Karpas-422 (cell line): Measurements from ENCODE around the gene PIGM. TPM values are rescaled to one million over a fixed set of nuclear protein-coding genes. Genes with fewer than 3 reads are reported as not detected.

Source experiments
- DNase-seq: peaks from one replicate; pipeline ENCODE4 v3.0.0-alpha.2; 2015
- H2AFZ ChIP-seq: fragments of 200-600 bp; sonication (generic); 2 replicates; pipeline ENCODE4 v1.6.1; 2014; ENCODE audit warnings: antibody characterized with exemption, low read length, mixed read lengths
- H3K27ac ChIP-seq: fragments of 200-600 bp; sonication (generic); 2 replicates; pipeline ENCODE4 v1.5.1; 2014; ENCODE audit warnings: mild to moderate bottlenecking, low read length, moderate library complexity
- H3K27me3 ChIP-seq: fragments of 200-600 bp; sonication (generic); 2 replicates; pipeline ENCODE4 v1.6.1; 2014; ENCODE audit warnings: low read length, mixed read lengths
- H3K36me3 ChIP-seq: fragments of 200-600 bp; sonication (generic); 2 replicates; pipeline ENCODE4 v1.6.1; 2014; ENCODE audit warnings: low read length, mixed read lengths; ENCODE audit not compliant: insufficient read depth
- H3K4me1 ChIP-seq: fragments of 200-600 bp; sonication (generic); 2 replicates; pipeline ENCODE4 v1.6.1; 2014; ENCODE audit warnings: mild to moderate bottlenecking, low read length, mixed read lengths
- H3K4me2 ChIP-seq: fragments of 200-600 bp; sonication (generic); 2 replicates; pipeline ENCODE4 v1.6.1; 2014; ENCODE audit warnings: low read length, low read depth, mild to moderate bottlenecking; ENCODE audit not compliant: poor library complexity, severe bottlenecking
- H3K4me3 ChIP-seq: fragments of 200-600 bp; sonication (generic); 2 replicates; pipeline ENCODE4 v1.5.1; 2014; ENCODE audit warnings: mild to moderate bottlenecking, antibody characterized with exemption, low read length, mixed read lengths
- H3K79me2 ChIP-seq: fragments of 200-600 bp; sonication (generic); 2 replicates; pipeline ENCODE4 v1.6.1; 2014; ENCODE audit warnings: mild to moderate bottlenecking, low read length, mixed read lengths
- H3K9ac ChIP-seq: fragments of 200-600 bp; sonication (generic); 2 replicates; pipeline ENCODE4 v1.6.0; 2014; ENCODE audit warnings: low read length
- H3K9me2 ChIP-seq: fragments of 200-600 bp; sonication (generic), shearing (Covaris generic); replicated peaks from 2 replicates; pipeline ENCODE4 v1.6.0; 2014; ENCODE audit warnings: mild to moderate bottlenecking, low read length, moderate library complexity; ENCODE audit not compliant: insufficient read depth
- H3K9me3 ChIP-seq: fragments of 300-700, 200-600 bp; sonication (generic); 2 replicates; pipeline ENCODE4 v1.6.1; 2014; ENCODE audit warnings: low read length, mixed read lengths
- H4K20me1 ChIP-seq: fragments of 200-600 bp; sonication (generic); 2 replicates; pipeline ENCODE4 v1.6.1; 2014; ENCODE audit warnings: mild to moderate bottlenecking, antibody characterized with exemption, low read length, low read depth; ENCODE audit not compliant: insufficient read depth
- total RNA-seq: library from RNA; depleted of rRNA; stranded (reverse); fragments of >200 nt; shearing (Covaris generic); gene quantifications from 2 replicates; pipeline ENCODE4 v1.2.3, GENCODE V29; 2014; ENCODE audit warnings: low replicate concordance; rRNA removed

The PIGM gene
- 3.2 and 6.3 TPM in 2 replicates for total RNA-seq

- Histone ChIP-seq H3K79me2 (0 out of 2 replicates have a peak, but pooled peaks cover 7% of the 10 kb centered on the region), H3K27me3 (no peaks in the 10 kb centered on the region), H3K9ac (peak within 1 kb of the TSS; percentile 73), H3K27ac (no peak within 1 kb of the TSS), H3K36me3 (no peaks in the 10 kb centered on the region), H3K9me3 (no peaks in the 10 kb centered on the region), H4K20me1 (no peaks in the 10 kb centered on the region; the same call in 1 of the 2 replicates), H3K4me1 (peaks cover 20% of the 10 kb centered on the region), H3K4me2 (peak within 1 kb of the TSS; percentile 89), H2AFZ (peak within 1 kb of the TSS; percentile 27), H3K4me3 (peak within 1 kb of the TSS; percentile 71), H3K9me2 (no peaks in the 10 kb centered on the region)
- DNase-seq, result peak; percentile 98
Observed at GRCh38 chr1:160031365-160032164, at the start of gene PIGM. TSS of gene PIGM (minus strand) at chr1:160031990. CDS start at chr1:160031739, 251 bp downstream.

DNA sequence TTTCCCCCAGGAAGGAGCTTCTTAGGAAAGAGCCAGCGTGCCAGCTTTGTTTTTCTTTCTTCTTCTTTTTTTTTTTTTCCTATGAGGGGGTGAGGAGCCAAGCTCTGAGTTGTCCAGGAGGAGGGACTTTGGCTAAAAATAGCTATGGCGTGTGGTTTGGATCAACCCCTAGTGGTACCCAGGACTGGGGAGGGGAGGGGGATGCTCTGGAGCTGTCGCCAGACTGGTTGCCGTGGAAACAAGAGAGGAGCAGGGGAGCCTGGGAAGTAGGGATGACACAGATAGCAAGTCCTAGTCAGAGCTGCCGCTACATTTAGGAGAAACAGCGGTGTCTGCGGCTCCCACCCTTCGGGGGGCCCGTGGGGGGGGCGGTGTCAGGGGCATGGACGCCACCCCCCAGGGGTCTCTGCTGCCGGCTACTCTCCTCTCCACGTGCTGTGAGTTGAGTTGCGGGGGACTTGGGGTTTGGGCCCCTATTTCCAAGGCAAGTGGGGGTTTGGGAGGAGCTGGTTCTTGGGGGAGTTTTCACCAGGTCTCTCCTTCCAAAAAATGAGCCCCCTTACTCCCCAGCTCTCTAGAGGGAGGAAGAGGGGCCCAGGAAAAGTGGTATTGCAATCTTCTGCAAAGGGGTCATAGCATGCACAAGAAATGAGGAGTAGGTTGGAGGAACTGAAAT, 49.6 kb upstream of the PIGM start, which contains the start of gene KCNJ9:
Gene KCNJ9, plus strand, starts transcription at position 278 of the 676 bp plus-strand sequence. CDS start 2,493 bp downstream, outside the sequence.
- peaks cover 8% of the 10 kb centered on the region; the same call in 1 of the 2 replicates for H3K4me1 ChIP-seq
- H3K79me2 ChIP-seq, result no peaks in the 10 kb centered on the region
- no peak within 1 kb of the TSS for H3K9ac ChIP-seq
- no peak within 1 kb of the TSS for H3K4me2 ChIP-seq
- H3K9me3 ChIP-seq, result no peaks in the 10 kb centered on the region
- no peak within 1 kb of the TSS for H3K4me3 ChIP-seq
- H3K27me3 ChIP-seq, result no peaks in the 10 kb centered on the region
- H4K20me1 ChIP-seq, result no peaks in the 10 kb centered on the region; the same call in 1 of the 2 replicates
- no peaks in the 10 kb centered on the region for H3K9me2 ChIP-seq
- H3K27ac ChIP-seq, result no peak within 1 kb of the TSS
- H3K36me3 ChIP-seq, result 0 out of 2 replicates have a peak, but pooled peaks cover 3% of the 10 kb centered on the region
- H2AFZ ChIP-seq, result no peak within 1 kb of the TSS
- DNase-seq, result no peak

- H3K27ac ChIP-seq, result no peak overlapping the region
- no peaks in the 10 kb centered on the region; the same call in 1 of the 2 replicates for H4K20me1 ChIP-seq
- H3K79me2 ChIP-seq, result no peaks in the 10 kb centered on the region
- no peaks in the 10 kb centered on the region for H3K9me3 ChIP-seq
- no peak overlapping the region for H2AFZ ChIP-seq
- H3K4me3 ChIP-seq, result no peak overlapping the region
- 0 out of 2 replicates have a peak, but pooled peaks cover 3% of the 10 kb centered on the region for H3K36me3 ChIP-seq
- peaks cover 8% of the 10 kb centered on the region; the same call in 1 of the 2 replicates for H3K4me1 ChIP-seq
- no peaks in the 10 kb centered on the region for H3K27me3 ChIP-seq
- no peak for DNase-seq
- H3K9ac ChIP-seq, result no peak overlapping the region
- no peak overlapping the region for H3K4me2 ChIP-seq
- no peaks in the 10 kb centered on the region for H3K9me2 ChIP-seq
Observed at GRCh38 chr1:160080381-160081100, 48.8 kb upstream of the PIGM start.

DNA sequence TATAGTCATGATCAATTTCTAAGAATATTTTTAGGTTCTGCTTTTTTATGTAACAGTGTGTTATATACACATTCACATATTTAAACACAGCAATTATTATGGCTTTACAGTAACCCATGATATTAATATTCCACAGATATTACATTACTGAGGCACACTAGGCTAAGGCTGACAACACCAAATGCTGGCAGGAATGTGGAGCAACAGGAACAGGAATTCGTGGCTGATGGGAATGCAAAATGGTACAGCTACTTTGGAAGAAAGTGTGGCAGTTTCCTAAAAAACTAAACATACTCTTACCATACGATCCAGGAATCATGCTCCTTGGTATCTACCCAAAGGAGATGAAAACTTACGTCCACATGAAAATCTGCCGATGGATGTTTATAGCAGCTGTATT, 47.7 kb upstream of the PIGM start:
- Histone ChIP-seq H3K27ac (no peak overlapping the region), H2AFZ (no peak overlapping the region), H3K36me3 (0 out of 2 replicates have a peak, but pooled peaks cover 3% of the 10 kb centered on the region), H3K27me3 (no peaks in the 10 kb centered on the region), H3K9me2 (no peaks in the 10 kb centered on the region), H4K20me1 (no peaks in the 10 kb centered on the region), H3K79me2 (no peaks in the 10 kb centered on the region), H3K9me3 (no peaks in the 10 kb centered on the region), H3K4me3 (no peak overlapping the region), H3K4me2 (no peak overlapping the region), H3K4me1 (peaks cover 8% of the 10 kb centered on the region; the same call in 1 of the 2 replicates), H3K9ac (no peak overlapping the region)
- DNase-seq, result no peak

DNA sequence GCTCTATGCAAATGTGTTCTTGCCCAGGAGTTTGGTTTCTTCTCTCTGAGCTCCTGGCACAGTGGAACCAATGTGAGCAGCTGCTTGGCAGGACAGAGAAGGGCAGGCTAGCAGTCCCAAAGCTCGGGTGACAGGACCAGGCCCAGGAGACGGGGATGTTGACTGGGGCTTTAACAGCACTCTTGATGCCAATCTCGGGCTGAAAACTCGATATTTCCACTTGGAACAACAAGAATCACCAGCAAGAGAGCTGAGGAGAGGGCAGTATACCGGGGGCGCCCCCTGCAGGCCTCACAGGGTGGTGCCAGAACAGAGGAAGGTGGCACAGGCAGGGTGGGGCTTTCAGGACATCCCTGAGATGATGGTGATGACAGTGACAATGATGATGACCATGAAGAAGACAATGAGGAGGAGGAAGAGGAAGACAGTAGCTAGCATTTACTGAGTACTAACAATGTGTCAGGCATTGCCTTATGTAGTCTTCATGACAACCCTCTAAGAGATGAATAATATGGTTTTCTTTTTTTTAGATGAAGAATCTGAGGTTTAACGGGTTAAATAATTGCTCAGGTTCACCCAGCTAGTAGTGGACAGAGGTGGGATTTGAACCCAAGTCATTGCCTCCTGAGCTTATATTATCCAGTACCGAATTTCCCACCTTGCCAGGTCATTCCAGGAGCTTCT, 46.9 kb upstream of the PIGM start:
- Histone ChIP-seq H3K27me3 (no peaks in the 10 kb centered on the region), H3K4me2 (no peak overlapping the region)

DNA sequence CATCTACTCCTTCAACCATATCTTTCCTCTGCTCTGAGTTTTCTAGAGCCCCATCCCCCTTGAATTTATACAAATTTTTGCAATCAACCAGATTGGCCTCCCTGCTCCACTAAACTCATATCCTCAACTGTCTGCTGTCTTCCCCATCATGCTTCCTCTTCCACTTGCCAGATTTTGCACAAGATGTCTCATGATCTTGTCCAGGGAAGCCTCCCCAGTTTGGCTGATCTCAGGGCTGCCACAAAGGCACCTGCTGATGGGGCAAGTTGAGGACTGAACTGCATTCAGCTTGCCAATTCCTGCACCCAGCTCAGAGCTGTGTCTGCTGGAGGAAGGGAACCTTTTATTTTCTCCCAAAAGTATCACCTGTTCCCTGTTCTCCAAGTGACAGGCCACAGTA, 45.7 kb upstream of the PIGM start:
- H3K36me3 ChIP-seq, result no peaks in the 10 kb centered on the region
- H4K20me1 ChIP-seq, result no peaks in the 10 kb centered on the region
- H2AFZ ChIP-seq, result no peak overlapping the region
- DNase-seq, result no peak
- H3K9ac ChIP-seq, result no peak overlapping the region
- H3K79me2 ChIP-seq, result no peaks in the 10 kb centered on the region
- H3K4me3 ChIP-seq, result no peak overlapping the region
- no peak overlapping the region for H3K27ac ChIP-seq
- no peak overlapping the region for H3K4me2 ChIP-seq
- no peaks in the 10 kb centered on the region for H3K9me2 ChIP-seq
- H3K9me3 ChIP-seq, result no peaks in the 10 kb centered on the region
- H3K4me1 ChIP-seq, result peaks cover 8% of the 10 kb centered on the region; the same call in 1 of the 2 replicates
- H3K27me3 ChIP-seq, result no peaks in the 10 kb centered on the region

More for the DNA sequence above, 46.9 kb upstream of the PIGM start:
- peaks cover 8% of the 10 kb centered on the region; the same call in 1 of the 2 replicates for H3K4me1 ChIP-seq
- no peaks in the 10 kb centered on the region for H4K20me1 ChIP-seq
- no peaks in the 10 kb centered on the region for H3K36me3 ChIP-seq
- DNase-seq, result peak; percentile 88
- no peaks in the 10 kb centered on the region for H3K9me2 ChIP-seq
- no peak overlapping the region for H2AFZ ChIP-seq
- H3K79me2 ChIP-seq, result no peaks in the 10 kb centered on the region
- H3K27ac ChIP-seq, result no peak overlapping the region
- no peak overlapping the region for H3K4me3 ChIP-seq
- H3K9me3 ChIP-seq, result no peaks in the 10 kb centered on the region
- H3K9ac ChIP-seq, result no peak overlapping the region

GRCh38 chr1:160076295-160076694, 44.5 kb upstream of the PIGM start:
- no peak overlapping the region for H3K4me2 ChIP-seq
- no peaks in the 10 kb centered on the region for H3K9me3 ChIP-seq
- DNase-seq, result no peak
- H3K9me2 ChIP-seq, result no peaks in the 10 kb centered on the region
- no peaks in the 10 kb centered on the region for H4K20me1 ChIP-seq
- H3K4me3 ChIP-seq, result no peak overlapping the region
- no peaks in the 10 kb centered on the region for H3K36me3 ChIP-seq
- H2AFZ ChIP-seq, result no peak overlapping the region
- no peaks in the 10 kb centered on the region for H3K27me3 ChIP-seq
- no peaks in the 10 kb centered on the region for H3K79me2 ChIP-seq
- H3K4me1 ChIP-seq, result peaks cover 8% of the 10 kb centered on the region; the same call in 1 of the 2 replicates
- no peak overlapping the region for H3K9ac ChIP-seq
- no peak overlapping the region for H3K27ac ChIP-seq
